Lower leg skin (tissue), 3 donors: Measurements from ENCODE around the gene PLEKHH2.

Experiments used
- POLR2A ChIP-seq, 2 donors: fragments of 450-650 bp; IDR thresholded peaks; one replicate each; pipeline ENCODE4 v1.6.1; 2016 to 2017; ENCODE audit warnings: antibody characterized with exemption in 2 of 2, mild to moderate bottlenecking in 1 of 2, moderate library complexity in 1 of 2
- TF ChIP-seq, protein P1 (sequence below), 3 donors: fragments of 450-650 bp; IDR thresholded peaks; one replicate each; pipeline ENCODE4 v1.5.1; 2016; ENCODE audit warnings: antibody characterized with exemption in 3 of 3, mild to moderate bottlenecking in 3 of 3, moderate library complexity in 2 of 3

GRCh38 chr2:43762286-43762685 lies 125.2 kb downstream of the PLEKHH2 start:
- TF ChIP-seq, protein P1, sequence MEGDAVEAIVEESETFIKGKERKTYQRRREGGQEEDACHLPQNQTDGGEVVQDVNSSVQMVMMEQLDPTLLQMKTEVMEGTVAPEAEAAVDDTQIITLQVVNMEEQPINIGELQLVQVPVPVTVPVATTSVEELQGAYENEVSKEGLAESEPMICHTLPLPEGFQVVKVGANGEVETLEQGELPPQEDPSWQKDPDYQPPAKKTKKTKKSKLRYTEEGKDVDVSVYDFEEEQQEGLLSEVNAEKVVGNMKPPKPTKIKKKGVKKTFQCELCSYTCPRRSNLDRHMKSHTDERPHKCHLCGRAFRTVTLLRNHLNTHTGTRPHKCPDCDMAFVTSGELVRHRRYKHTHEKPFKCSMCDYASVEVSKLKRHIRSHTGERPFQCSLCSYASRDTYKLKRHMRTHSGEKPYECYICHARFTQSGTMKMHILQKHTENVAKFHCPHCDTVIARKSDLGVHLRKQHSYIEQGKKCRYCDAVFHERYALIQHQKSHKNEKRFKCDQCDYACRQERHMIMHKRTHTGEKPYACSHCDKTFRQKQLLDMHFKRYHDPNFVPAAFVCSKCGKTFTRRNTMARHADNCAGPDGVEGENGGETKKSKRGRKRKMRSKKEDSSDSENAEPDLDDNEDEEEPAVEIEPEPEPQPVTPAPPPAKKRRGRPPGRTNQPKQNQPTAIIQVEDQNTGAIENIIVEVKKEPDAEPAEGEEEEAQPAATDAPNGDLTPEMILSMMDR (IDR thresholded peaks at IDR 0.05) = no peak
- TF ChIP-seq POLR2A (IDR thresholded peaks at IDR 0.05) = no peak
